Esophagus squamous epithelium (tissue), 5 donors: ENCODE results near the gene PPP1CC. TPM values are rescaled to one million over a fixed set of nuclear protein-coding genes. Genes with fewer than 3 reads are reported as not detected.
"Not testable (repeated sequence)": the region's sequence is repeated elsewhere in the genome, so short reads cannot be mapped to it uniquely, and the experiment has no call there.

Experiments used
- DNase-seq: peaks from one replicate; lab custom pipeline; 2025; lab: John Stamatoyannopoulos, UW
- H3K27ac ChIP-seq, 4 donors: fragments of 200-600 bp; sonication (generic); one replicate each; pipeline ENCODE4 v1.5.1; 2016 to 2019; ENCODE audit warnings: mild to moderate bottlenecking in 1 of 4
- H3K27me3 ChIP-seq, 4 donors: fragments of 200-600 bp; sonication (generic); 1 replicate in 3 of 4; 2 replicates in 1 of 4; pipeline versions ENCODE4 v1.5.1 to v1.6.0; 2017 to 2021; ENCODE audit warnings: antibody characterized with exemption in 1 of 4
- H3K36me3 ChIP-seq, 3 donors: fragments of 200-600 bp; sonication (generic); one replicate each; pipeline ENCODE4 v1.5.1; 2016 to 2019
- H3K4me1 ChIP-seq, 3 donors: fragments of 200-600 bp; sonication (generic); one replicate each; pipeline ENCODE4 v1.5.1; 2017 to 2019
- H3K4me3 ChIP-seq, 4 donors: fragments of 200-600 bp; sonication (generic); 1 replicate in 3 of 4; 2 replicates in 1 of 4; pipeline ENCODE4 v1.5.1; 2016 to 2019; ENCODE audit warnings: mild to moderate bottlenecking in 2 of 4, moderate library complexity in 1 of 4
- H3K9me3 ChIP-seq, 3 donors: fragments of 200-600 bp; sonication (generic); one replicate each; pipeline ENCODE4 v1.5.1; 2016 to 2019
- CTCF ChIP-seq, 6 experiments: fragments of 450-650 bp in 4 of 6; fragments of 200-600 bp in 2 of 6; sonication (generic) in 2 of 6; IDR thresholded peaks; one replicate each; pipeline ENCODE4 v1.5.1; 2016 to 2019; ENCODE audit warnings: antibody characterized with exemption in 6 of 6, mild to moderate bottlenecking in 4 of 6, moderate library complexity in 4 of 6
- POLR2A ChIP-seq, 4 donors: fragments of 450-650 bp; IDR thresholded peaks; one replicate each; pipeline ENCODE4 v1.6.1; 2017; ENCODE audit warnings: antibody characterized with exemption in 4 of 4, mild to moderate bottlenecking in 4 of 4, moderate library complexity in 3 of 4
- WGBS, 2 donors: methylation state at CpG; one replicate each; pipeline ENCODE4 v1.1.5; 2018; 5-methylcytosine and 5-hydroxymethylcytosine counted together
- intact Hi-C: fragments of 100-400 bp; cut with DNase I; formaldehyde crosslinking; loops from one replicate; pipeline ENCODE4 v1.15.0; 2022
- total RNA-seq, 4 donors: library from RNA; depleted of rRNA; stranded (reverse); fragments of >200 nt; gene quantifications; one replicate each; pipeline ENCODE4 v1.1.0, GENCODE V29; 2016
- donor health status: DM: yes; HTN: yes; CAD: no.

The PPP1CC gene
- total RNA-seq, 4 donors from 2014 or later, result 55.3 to 127 (median 114) TPM

- Histone ChIP-seq H3K36me3 (peaks cover 0 to 100% (median 30%) of the 10 kb centered on the region in 3 donors), H3K9me3 (no peaks in the 10 kb centered on the region), H3K27ac (no peak overlapping the region), H3K4me3 (no peak overlapping the region), H3K4me1 (peaks cover 0 to 14% (median 0%) of the 10 kb centered on the region in 3 donors), H3K27me3 (no peaks in the 10 kb centered on the region)
- DNase-seq, result no peak
- WGBS, 2 donors, result 76 to 83% methylated on average over 9 of the region's 9 CpGs
- intact Hi-C loops, result no loop called here
- no peak for TF ChIP-seq CTCF (IDR thresholded peaks at IDR 0.05)
- TF ChIP-seq POLR2A (IDR thresholded peaks at IDR 0.05), result no peak
Observed at GRCh38 chr12:110726708-110727369, 15.9 kb downstream of the PPP1CC start.

GRCh38 chr12:110726028-110726427 lies 16.7 kb downstream of the PPP1CC start:
- no peak overlapping the region for H3K4me3 ChIP-seq
- no peaks in the 10 kb centered on the region for H3K27me3 ChIP-seq
- peaks cover 0 to 100% (median 32%) of the 10 kb centered on the region in 3 donors for H3K36me3 ChIP-seq
- intact Hi-C loops, result no loop called here
- no peak overlapping the region for H3K27ac ChIP-seq
- WGBS, 2 donors, result 81 to 97% methylated on average over 3 of the region's 4 CpGs
- H3K9me3 ChIP-seq, result no peaks in the 10 kb centered on the region
- DNase-seq, result no peak
- TF ChIP-seq POLR2A (IDR thresholded peaks at IDR 0.05), result no peak
- no peak for TF ChIP-seq CTCF (IDR thresholded peaks at IDR 0.05)
- peaks cover 0 to 11% (median 0%) of the 10 kb centered on the region in 3 donors for H3K4me1 ChIP-seq

DNA sequence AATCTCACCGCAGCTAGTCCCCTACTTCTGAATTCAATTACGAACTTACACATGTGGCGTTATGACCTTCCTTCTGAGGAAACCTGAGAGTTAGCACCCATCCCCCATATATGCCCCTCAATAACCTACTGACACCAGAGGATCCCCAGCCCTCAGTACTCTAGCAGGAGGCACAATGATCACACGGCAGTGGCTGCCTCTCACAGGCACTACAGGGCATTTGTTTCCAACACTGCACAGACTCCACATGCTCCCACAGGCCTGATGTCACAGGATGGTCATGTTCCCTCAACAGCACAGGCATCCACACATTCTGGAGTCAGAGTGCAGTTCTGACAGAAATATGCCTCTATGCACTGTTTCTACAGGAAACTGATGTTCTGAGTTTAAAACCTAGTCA lies 17.4 kb downstream of the PPP1CC start:
- Histone ChIP-seq H3K9me3 (no peaks in the 10 kb centered on the region), H3K27ac (no peak overlapping the region), H3K4me1 (peaks cover 0 to 11% (median 0%) of the 10 kb centered on the region in 3 donors), H3K4me3 (no peak overlapping the region), H3K27me3 (no peaks in the 10 kb centered on the region), H3K36me3 (peaks cover 3 to 100% (median 36%) of the 10 kb centered on the region in 3 donors)
- intact Hi-C loops, result no loop called here
- DNase-seq, result no peak
- 76 to 86% methylated on average over 4 of the region's 4 CpGs for WGBS, 2 donors
- no peak for TF ChIP-seq CTCF (IDR thresholded peaks at IDR 0.05)
- TF ChIP-seq POLR2A (IDR thresholded peaks at IDR 0.05), result no peak

- intact Hi-C loops, H3K27ac ChIP-seq, H3K9me3 ChIP-seq, H3K27me3 ChIP-seq, H3K4me3 ChIP-seq, DNase-seq: not testable (repeated sequence)
- WGBS, 2 donors, result 90 to 93% methylated on average over 3 of the region's 3 CpGs
- Histone ChIP-seq H3K36me3 (peaks cover 4 to 100% (median 41%) of the 10 kb centered on the region in 3 donors), H3K4me1 (peaks cover 0 to 11% (median 0%) of the 10 kb centered on the region in 3 donors)
Observed at GRCh38 chr12:110722892-110723291, 19.8 kb downstream of the PPP1CC start.

- H3K4me3 ChIP-seq, result no peak overlapping the region
Observed at GRCh38 chr12:110721570-110721969, 21.1 kb downstream of the PPP1CC start.

More at GRCh38 chr12:110721570-110721969, 21.1 kb downstream of the PPP1CC start:
- TF ChIP-seq CTCF (IDR thresholded peaks at IDR 0.05), result no peak
- H3K4me1 ChIP-seq, result no peaks in the 10 kb centered on the region
- no peak overlapping the region for H3K27ac ChIP-seq
- peaks cover 4 to 100% (median 45%) of the 10 kb centered on the region in 3 donors for H3K36me3 ChIP-seq
- intact Hi-C loops, result no loop called here
- no peaks in the 10 kb centered on the region for H3K9me3 ChIP-seq
- H3K27me3 ChIP-seq, result no peaks in the 10 kb centered on the region
- no peak for DNase-seq
